ENCODE measurements around the gene CAMK1. TPM values are rescaled to one million over a fixed set of nuclear protein-coding genes. Genes with fewer than 3 reads are reported as not detected.

Gene CAMK1
- total and polyA plus RNA-seq, 11 donors = 9.7 to 26.3 (median 14.7) TPM

- 60 to 75% (median 70%) methylated on average over 6 of the region's 6 CpGs for WGBS, 4 donors
- ATAC-seq (no peak), DNase-seq (no peak)
- Histone ChIP-seq H3K27ac (peak overlapping the region in 10 of 12 donors; percentile 13 to 90 (median 60)), H3K27me3 (no peaks in the 10 kb centered on the region), H3K4me1 (peaks cover 0 to 46% (median 31%) of the 10 kb centered on the region in 12 donors), H3K4me3 (peak overlapping the region in 6 of 12 donors; percentile 67 to 96 (median 84)), H3K36me3 (peaks cover 0 to 27% (median 11%) of the 10 kb centered on the region in 9 donors), H3K9me3 (no peaks in the 10 kb centered on the region)
- intact Hi-C loops (cut with DNase I) = loop anchor here in 1 of 10 donors (2.0 kb wide), 1 partner anchor 25 kb away; the partner anchor contains the start of genes ARPC4 and TADA3
- TF ChIP-seq CTCF (IDR thresholded peaks at IDR 0.05) (no peak), POLR2A (IDR thresholded peaks at IDR 0.05) (no peak)
Observed at GRCh38 chr3:9768141-9768775, 1.5 kb downstream of the CAMK1 start.

GRCh38 chr3:9767418-9767817 lies 2.3 kb downstream of the CAMK1 start:
- Histone ChIP-seq H3K4me3 (peak overlapping the region in 3 of 12 donors; percentile 82 to 96 (median 87)), H3K27me3 (no peaks in the 10 kb centered on the region), H3K4me1 (peaks cover 0 to 46% (median 31%) of the 10 kb centered on the region in 12 donors), H3K36me3 (peaks cover 0 to 35% (median 16%) of the 10 kb centered on the region in 9 donors), H3K9me3 (no peaks in the 10 kb centered on the region), H3K27ac (peak overlapping the region; percentile 26 to 90 (median 53))
- WGBS, 4 donors = 45 to 71% (median 66%) methylated on average over 7 of the region's 7 CpGs
- intact Hi-C loops (cut with DNase I) = no loop called here
- ATAC-seq = peak in 3 of 4 donors; percentile 5 to 54 (median 46)
- peak in 3 of 5 donors; percentile 36 to 53 (median 50) for DNase-seq
- no peak for TF ChIP-seq CTCF (IDR thresholded peaks at IDR 0.05)
- TF ChIP-seq POLR2A (IDR thresholded peaks at IDR 0.05) = no peak

GRCh38 chr3:9765865-9766264 lies 3.9 kb downstream of the CAMK1 start:
- peaks cover 0 to 50% (median 25%) of the 10 kb centered on the region in 9 donors for H3K36me3 ChIP-seq

More at GRCh38 chr3:9765865-9766264, 3.9 kb downstream of the CAMK1 start:
- intact Hi-C loops (cut with DNase I) = no loop called here
- H3K4me3 ChIP-seq = no peak overlapping the region
- H3K9me3 ChIP-seq = no peaks in the 10 kb centered on the region
- TF ChIP-seq POLR2A (IDR thresholded peaks at IDR 0.05) (no peak), CTCF (IDR thresholded peaks at IDR 0.05) (no peak)
- peaks cover 0 to 44% (median 30%) of the 10 kb centered on the region in 12 donors for H3K4me1 ChIP-seq
- ATAC-seq = no peak
- 90 to 95% (median 92%) methylated on average over 4 of the region's 4 CpGs for WGBS, 4 donors
- DNase-seq = no peak
- no peaks in the 10 kb centered on the region for H3K27me3 ChIP-seq
- no peak overlapping the region for H3K27ac ChIP-seq

Measured in heart left ventricle (tissue), 16 donors.